Raji (cell line): ENCODE data around the gene PARD3B.

Experiments used
- POLR2A ChIP-seq: IDR thresholded peaks from 2 replicates; pipeline ENCODE4 v1.6.1; 2011; ENCODE audit warnings: low read depth, low read length, control low read depth; ENCODE audit not compliant: insufficient read depth

The PARD3B gene

GRCh38 chr2:205665791-205666190 lies 1120.5 kb downstream of the PARD3B start:
- TF ChIP-seq POLR2A = no peak
